Loucy (cell line): ENCODE data around the gene MMP28.

Experiments
- CTCF ChIP-seq: fragments of 200-600 bp; sonication (generic); conservative IDR thresholded peaks from 2 replicates; pipeline ENCODE4 v1.5.1; 2014; ENCODE audit warnings: mild to moderate bottlenecking, antibody characterized with exemption, low read length
- EZH2phosphoT487 ChIP-seq: fragments of 200-600 bp; IDR thresholded peaks from 2 replicates; pipeline ENCODE4 v1.6.1; 2018; ENCODE audit warnings: antibody characterized with exemption, mild to moderate bottlenecking, moderate library complexity, borderline replicate concordance

DNA sequence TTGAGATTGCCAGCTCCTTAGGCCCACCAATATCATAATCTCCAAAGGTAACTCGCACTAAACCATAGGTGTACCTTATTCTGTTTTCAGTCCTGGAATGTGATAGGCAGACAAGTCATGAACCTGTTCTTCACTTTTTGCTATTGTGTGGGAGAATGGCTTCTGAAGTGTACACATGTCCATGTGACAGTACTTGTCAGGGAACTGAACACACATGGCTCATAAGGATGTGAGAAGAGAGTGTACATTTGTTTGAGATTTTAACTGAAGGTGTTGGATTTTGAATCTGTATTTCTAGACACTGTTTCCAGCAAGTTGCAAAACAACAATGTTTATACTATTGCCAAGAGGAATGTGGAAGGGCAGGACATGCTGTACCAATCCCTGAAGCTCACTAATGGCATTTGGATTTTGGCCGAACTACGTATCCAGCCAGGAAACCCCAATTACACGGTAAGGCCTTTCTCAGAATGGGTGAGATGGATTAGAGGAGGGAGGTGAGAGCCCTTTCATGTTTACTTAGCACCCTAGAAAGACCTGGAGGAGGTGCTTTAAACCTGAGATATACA is 78.5 kb downstream of the MMP28 start:
- TF ChIP-seq CTCF (no peak), EZH2phosphoT487 (no peak)
